SK-N-SH (cell line): ENCODE data around the gene HHATL. TPM values are rescaled to one million over a fixed set of nuclear protein-coding genes. Genes with fewer than 3 reads are reported as not detected.

ENCODE experiments used
- CTCF ChIA-PET: fragments of 300-600, 350-600 bp; formaldehyde crosslinking; extraction: SDS; loops from one replicate; lab custom pipeline; 2021; lab: Yijun Ruan, JAX
- POLR2A ChIA-PET: fragments of 350-600 bp; sonication (Branson Sonifier 250); formaldehyde crosslinking; extraction: SDS; loops from one replicate; lab custom pipeline; 2020; ENCODE audit warnings: antibody characterized with exemption, inconsistent platforms; lab: Yijun Ruan, JAX
- DNase-seq: peaks from one replicate; pipeline ENCODE4 v3.0.0; 2012
- H2AFZ ChIP-seq: fragments of 200-600 bp; sonication (generic); 2 replicates; pipeline ENCODE4 v1.8.1; 2016; ENCODE audit warnings: antibody characterized with exemption, mild to moderate bottlenecking, low read depth
- H3F3A ChIP-seq: fragments of 200-600 bp; sonication (generic); replicated peaks from 2 replicates; pipeline ENCODE3; 2016; ENCODE audit warnings: antibody characterized with exemption, mild to moderate bottlenecking; ENCODE audit not compliant: insufficient read depth
- H3K27ac ChIP-seq, 2 experiments: fragments of 200-500 bp in 1 of 2; fragments of 200-600 bp in 1 of 2; sonication (Bioruptor generic) in 1 of 2; sonication (generic), shearing (Covaris generic) in 1 of 2; 2 replicates each; pipeline versions ENCODE4 v1.5.1 to v1.6.1; 2014 to 2016; ENCODE audit warnings: low read depth in 2 of 2, inconsistent platforms in 1 of 2, low read length in 1 of 2, mild to moderate bottlenecking in 1 of 2, mixed read lengths in 1 of 2
- H3K27me3 ChIP-seq: fragments of 200-600 bp; sonication (generic), shearing (Covaris generic); 2 replicates; pipeline ENCODE4 v1.6.1; 2016; ENCODE audit warnings: mixed run types; ENCODE audit not compliant: insufficient read depth
- H3K36me3 ChIP-seq, 2 experiments: fragments of 200-500 bp in 1 of 2; fragments of 200-600 bp in 1 of 2; sonication (Bioruptor generic) in 1 of 2; sonication (generic) in 1 of 2; replicated peaks in 1 of 2; 2 replicates each; pipeline versions ENCODE3 to v1.5.1; 2014 to 2016; ENCODE audit warnings: low read length in 1 of 2, mild to moderate bottlenecking in 1 of 2; ENCODE audit not compliant: insufficient read depth in 2 of 2, control insufficient read depth in 1 of 2
- H3K4me1 ChIP-seq, 2 experiments: fragments of 200-500 bp in 1 of 2; fragments of 200-600 bp in 1 of 2; sonication (Bioruptor generic) in 1 of 2; sonication (generic), shearing (Covaris generic) in 1 of 2; 2 replicates each; pipeline versions ENCODE4 v1.5.1 to v1.6.1; 2014 to 2016; ENCODE audit warnings: low read depth in 1 of 2, low read length in 1 of 2, mixed run types in 1 of 2; ENCODE audit not compliant: insufficient read depth in 2 of 2, control insufficient read depth in 1 of 2
- H3K4me2 ChIP-seq: fragments of 200-600 bp; sonication (generic), shearing (Covaris generic); 2 replicates; pipeline ENCODE4 v1.6.1; 2017; ENCODE audit warnings: mixed run types
- H3K4me3 ChIP-seq, 2 experiments: fragments of 200-500 bp in 1 of 2; fragments of 200-600 bp in 1 of 2; sonication (Bioruptor generic) in 1 of 2; sonication (generic), shearing (Covaris generic) in 1 of 2; 2 replicates each; pipeline versions ENCODE4 v1.5.1 to v1.8.1; 2014 to 2016; ENCODE audit warnings: low read depth in 2 of 2, inconsistent platforms in 1 of 2, low read length in 1 of 2, mild to moderate bottlenecking in 1 of 2, mixed read lengths in 1 of 2, moderate library complexity in 1 of 2
- H3K79me2 ChIP-seq: fragments of 200-600 bp; sonication (generic); 2 replicates; pipeline ENCODE4 v1.8.1; 2017; ENCODE audit warnings: mild to moderate bottlenecking; ENCODE audit not compliant: insufficient read depth
- H3K9ac ChIP-seq: fragments of 200-600 bp; sonication (generic); 2 replicates; pipeline ENCODE4 v1.6.1; 2017; ENCODE audit warnings: mixed run types
- H3K9me2 ChIP-seq: fragments of 200-600 bp; sonication (generic); 2 replicates; pipeline ENCODE4 v1.6.1; 2017; ENCODE audit warnings: mixed run types
- H3K9me3 ChIP-seq: fragments of 200-600 bp; sonication (generic); 2 replicates; pipeline ENCODE4 v1.6.1; 2017; ENCODE audit warnings: mixed run types, mild to moderate bottlenecking, moderate library complexity
- H4K20me1 ChIP-seq: fragments of 200-600 bp; sonication (generic); 2 replicates; pipeline ENCODE4 v1.6.1; 2017; ENCODE audit warnings: mild to moderate bottlenecking, mixed run types; ENCODE audit not compliant: insufficient read depth
- CHD2 ChIP-seq: fragments of 150-350 bp; IDR thresholded peaks from 2 replicates; pipeline ENCODE4 v1.6.1; 2018; ENCODE audit warnings: low read length; ENCODE audit not compliant: partially characterized antibody
- CTCF ChIP-seq: fragments of 200-600 bp; sonication (generic); IDR thresholded peaks from 2 replicates; pipeline ENCODE4 v1.6.1; 2017; ENCODE audit warnings: antibody characterized with exemption, mild to moderate bottlenecking, moderate library complexity
- ELF1 ChIP-seq: IDR thresholded peaks from 2 replicates; pipeline ENCODE4 v1.4.0; 2012
- EP300 ChIP-seq, 2 experiments: IDR thresholded peaks; 2 replicates each; pipeline versions ENCODE4 v1.4.0 to v1.6.1; 2012; ENCODE audit warnings: borderline replicate concordance in 1 of 2, low read depth in 1 of 2, low read length in 1 of 2
- FOSL2 ChIP-seq: IDR thresholded peaks from 2 replicates; pipeline ENCODE4 v1.4.0; 2012; ENCODE audit warnings: low read depth, mild to moderate bottlenecking, moderate library complexity, borderline replicate concordance
- FOXJ3 ChIP-seq: sonication (generic); formaldehyde crosslinking; IDR thresholded peaks from 2 replicates; pipeline ENCODE4 v1.5.1; 2020; ENCODE audit warnings: mild to moderate bottlenecking, missing genetic modification reagents
- FOXM1 ChIP-seq: IDR thresholded peaks from 2 replicates; pipeline ENCODE4 v1.4.0; 2012; ENCODE audit warnings: low read depth, mild to moderate bottlenecking
- GATA2 ChIP-seq: sonication (generic); formaldehyde crosslinking; IDR thresholded peaks from 2 replicates; pipeline ENCODE4 v1.5.0; 2020; ENCODE audit warnings: mild to moderate bottlenecking, missing genetic modification reagents
- IRF3 ChIP-seq: fragments of 150-350 bp; IDR thresholded peaks from 2 replicates; pipeline ENCODE4 v1.6.1; 2016; ENCODE audit warnings: mild to moderate bottlenecking, low read depth, low read length
- JUND ChIP-seq: IDR thresholded peaks from 2 replicates; pipeline ENCODE4 v1.4.0; 2012
- MAX ChIP-seq: IDR thresholded peaks from 2 replicates; pipeline ENCODE4 v1.4.0; 2012; ENCODE audit warnings: low read depth
- NRF1 ChIP-seq: IDR thresholded peaks from 2 replicates; pipeline ENCODE4 v1.6.1; 2012; ENCODE audit warnings: low read depth, mild to moderate bottlenecking, low read length
- PBX3 ChIP-seq: IDR thresholded peaks from 2 replicates; pipeline ENCODE4; 2012
- POLR2AphosphoS5 ChIP-seq: IDR thresholded peaks from 2 replicates; pipeline ENCODE4 v1.6.1; 2012; ENCODE audit warnings: low read depth, low read length
- RAD21 ChIP-seq: IDR thresholded peaks from 2 replicates; pipeline ENCODE4 v1.6.1; 2012; ENCODE audit warnings: mild to moderate bottlenecking, low read length
- REST ChIP-seq: IDR thresholded peaks from 2 replicates; pipeline ENCODE4 v1.6.1; 2012; ENCODE audit warnings: mild to moderate bottlenecking, low read depth, low read length, moderate library complexity
- TAF1 ChIP-seq: IDR thresholded peaks from 2 replicates; pipeline ENCODE4 v1.6.1; 2012; ENCODE audit warnings: low read depth, mild to moderate bottlenecking, low read length, moderate library complexity, borderline replicate concordance
- YY1 ChIP-seq: IDR thresholded peaks from 2 replicates; pipeline ENCODE4 v1.4.0; 2012; ENCODE audit warnings: low read depth, mild to moderate bottlenecking
- WGBS: methylation state at CpG from one replicate; pipeline ENCODE4 v1.1.6; 2017; ENCODE audit warnings: low lambda C conversion rate; 5-methylcytosine and 5-hydroxymethylcytosine counted together
- polyA plus RNA-seq, 3 experiments: library from polyadenylated mRNA; depleted of rRNA; stranded (reverse); fragments of >200 nt; gene quantifications; 2 replicates each; pipeline ENCODE4 v1.2.3, GENCODE V29; 2012

The HHATL gene
- polyA plus RNA-seq, 1 of the 3 experiments (the other 2 are of a cell fraction): not detected

GRCh38 chr3:42667523-42668412, 34.8 kb downstream of the HHATL start:
- H2AFZ ChIP-seq: no peak overlapping the region
- H3F3A ChIP-seq: no peaks in the 10 kb centered on the region
- CTCF ChIA-PET: interaction anchor here (1.0 kb wide), 1 partner anchor 119 kb away, joined by 3 read pairs; no protein-coding TSS in a partner anchor
- no peak overlapping the region for H3K9ac ChIP-seq
- peak; percentile 32 for DNase-seq
- peaks cover 0 to 4% of the 10 kb centered on the region in 2 experiments for H3K36me3 ChIP-seq
- peaks cover 0 to 14% of the 10 kb centered on the region in 2 experiments; a peak in 1 of 4 replicates for H3K4me1 ChIP-seq
- no peak overlapping the region for H3K4me2 ChIP-seq
- H3K9me3 ChIP-seq: no peaks in the 10 kb centered on the region
- WGBS: 39% methylated on average over 7 of the region's 8 CpGs
- 0 out of 2 replicates have a peak, but pooled peaks have one; percentile 9 for TF ChIP-seq POLR2AphosphoS5
- no peak for TF ChIP-seq MAX
- no peak for TF ChIP-seq FOXJ3 (CRISPR knock-in tag)
- no peak for TF ChIP-seq RAD21
- no peak for TF ChIP-seq EP300 (IDR thresholded peaks at IDR 0.05; ENCODE audit: borderline replicate concordance in 1 of 2, low read depth in 1 of 2, low read length in 1 of 2)
- TF ChIP-seq YY1: no peak
- TF ChIP-seq FOXM1: no peak
- 0 out of 2 replicates have a peak, but pooled peaks have one; percentile 4 for TF ChIP-seq PBX3
- no peaks in the 10 kb centered on the region for H4K20me1 ChIP-seq
- H3K4me3 ChIP-seq: no peak overlapping the region
- H3K79me2 ChIP-seq: no peaks in the 10 kb centered on the region
- H3K27ac ChIP-seq: no peak overlapping the region
- H3K9me2 ChIP-seq: no peaks in the 10 kb centered on the region
- H3K27me3 ChIP-seq: no peaks in the 10 kb centered on the region
- POLR2A ChIA-PET: no interaction called here

- POLR2A ChIA-PET: no interaction called here
- H3K36me3 ChIP-seq: peaks cover 0 to 4% of the 10 kb centered on the region in 2 experiments
- peaks cover 0 to 14% of the 10 kb centered on the region in 2 experiments; a peak in 1 of 4 replicates for H3K4me1 ChIP-seq
- no peaks in the 10 kb centered on the region for H3K9me3 ChIP-seq
- H3K27ac ChIP-seq: no peak overlapping the region
- H3K9me2 ChIP-seq: no peaks in the 10 kb centered on the region
- no peak overlapping the region for H3K4me3 ChIP-seq
- no peaks in the 10 kb centered on the region for H3K27me3 ChIP-seq
- no peaks in the 10 kb centered on the region for H3K79me2 ChIP-seq
- H2AFZ ChIP-seq: no peak overlapping the region
- H4K20me1 ChIP-seq: no peaks in the 10 kb centered on the region
- 73% methylated on average over 7 of the region's 7 CpGs for WGBS
- no peak overlapping the region for H3K9ac ChIP-seq
- CTCF ChIA-PET: no interaction called here
- DNase-seq: peak; percentile 20
- H3K4me2 ChIP-seq: no peak overlapping the region
- no peaks in the 10 kb centered on the region for H3F3A ChIP-seq
- TF ChIP-seq ELF1: no peak
- TF ChIP-seq POLR2AphosphoS5: no peak
- TF ChIP-seq FOSL2: no peak
- TF ChIP-seq TAF1: no peak
- TF ChIP-seq REST: no peak
- no peak for TF ChIP-seq CTCF
- TF ChIP-seq IRF3: no peak
- no peak for TF ChIP-seq MAX
- TF ChIP-seq JUND: no peak
- no peak for TF ChIP-seq NRF1
- TF ChIP-seq GATA2 (CRISPR knock-in tag): no peak
- no peak for TF ChIP-seq CHD2
- TF ChIP-seq RAD21: no peak
These were observed 35.5 kb downstream of the HHATL start for GRCh38 chr3:42667096-42667522.
